T-helper 22 cell (primary cell): ENCODE measurements around the gene PDE8B.

ENCODE experiments used
- DNase-seq: peaks from one replicate; pipeline ENCODE4 v3.0.0-alpha.2; 2020; ENCODE audit warnings: low read depth

Gene PDE8B

GRCh38 chr5:77325921-77326541 is 115.6 kb downstream of the PDE8B start:
- DNase-seq, result no peak

- no peak for DNase-seq
These were observed 116.7 kb downstream of the PDE8B start for GRCh38 chr5:77326986-77327734.

DNA sequence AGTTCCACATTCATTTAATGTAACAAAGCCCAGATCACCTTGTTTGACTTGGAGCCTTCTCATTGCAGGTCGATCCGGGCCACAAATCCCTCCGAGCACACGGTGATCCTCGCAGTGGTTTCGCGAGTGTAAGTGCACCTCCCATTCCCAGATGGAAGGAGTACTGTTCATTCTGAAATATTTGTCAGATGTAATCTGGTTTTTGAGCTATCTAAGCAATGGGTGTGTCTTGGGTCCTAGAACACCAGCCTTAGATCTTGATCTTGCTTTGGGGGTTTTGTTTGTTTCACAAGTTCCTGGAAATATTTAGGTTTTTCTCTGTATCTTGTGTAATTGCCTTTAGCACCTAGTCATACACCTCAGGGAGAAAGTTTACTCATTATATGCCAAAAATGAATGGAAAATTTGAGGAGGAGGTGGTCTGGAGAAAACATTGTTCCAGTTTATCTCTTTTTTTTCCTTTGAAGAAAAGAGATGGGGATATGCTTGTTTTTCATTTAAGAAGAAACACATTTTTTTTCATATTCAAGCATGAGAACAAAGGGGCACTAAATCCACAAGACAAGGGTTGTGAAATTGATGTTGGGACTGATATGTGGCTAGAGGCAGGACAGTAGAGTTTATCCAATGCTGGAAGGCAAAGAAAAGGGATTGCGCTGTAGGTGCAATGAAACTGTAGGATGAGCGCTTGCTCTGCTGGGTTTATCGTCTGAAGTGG is 118.6 kb downstream of the PDE8B start:
- DNase-seq, result no peak

DNA sequence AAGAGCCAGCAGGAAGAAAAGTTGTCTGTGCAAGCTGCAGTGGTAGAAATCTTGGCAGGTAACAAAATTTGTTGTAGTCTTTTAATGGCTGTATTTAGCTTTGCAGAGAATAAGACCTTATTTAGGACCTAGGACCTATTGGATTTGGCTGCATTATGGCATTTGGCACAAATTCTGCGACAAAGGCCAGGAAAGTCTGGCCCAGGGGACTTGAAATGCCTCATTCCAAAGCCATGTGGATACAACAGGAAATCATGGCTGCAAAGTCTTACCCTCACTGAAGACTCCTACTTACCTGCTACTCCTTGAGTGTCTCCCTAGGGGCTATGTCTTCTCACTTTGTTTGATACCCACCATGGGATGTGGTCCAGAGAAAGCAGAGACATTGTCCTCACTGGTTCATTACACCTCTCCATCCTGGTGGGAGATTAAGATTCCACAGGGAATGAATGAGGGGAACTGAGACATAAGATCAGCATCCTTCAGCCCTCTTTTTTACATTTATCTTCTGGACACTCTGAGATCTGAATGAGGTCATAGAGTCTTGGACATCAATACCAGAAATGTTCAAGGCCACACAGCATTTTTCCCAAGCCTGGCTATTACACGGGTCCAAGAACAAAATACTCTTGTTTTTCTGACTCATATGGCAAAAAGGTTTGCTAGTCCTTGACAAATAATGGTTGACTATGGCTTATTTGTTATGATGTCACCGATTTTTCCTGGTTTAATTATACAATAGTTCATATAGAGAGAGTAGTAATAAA is 119.4 kb downstream of the PDE8B start:
- no peak for DNase-seq

GRCh38 chr5:77333036-77333435 is 122.6 kb downstream of the PDE8B start:
- DNase-seq, result no peak

DNA sequence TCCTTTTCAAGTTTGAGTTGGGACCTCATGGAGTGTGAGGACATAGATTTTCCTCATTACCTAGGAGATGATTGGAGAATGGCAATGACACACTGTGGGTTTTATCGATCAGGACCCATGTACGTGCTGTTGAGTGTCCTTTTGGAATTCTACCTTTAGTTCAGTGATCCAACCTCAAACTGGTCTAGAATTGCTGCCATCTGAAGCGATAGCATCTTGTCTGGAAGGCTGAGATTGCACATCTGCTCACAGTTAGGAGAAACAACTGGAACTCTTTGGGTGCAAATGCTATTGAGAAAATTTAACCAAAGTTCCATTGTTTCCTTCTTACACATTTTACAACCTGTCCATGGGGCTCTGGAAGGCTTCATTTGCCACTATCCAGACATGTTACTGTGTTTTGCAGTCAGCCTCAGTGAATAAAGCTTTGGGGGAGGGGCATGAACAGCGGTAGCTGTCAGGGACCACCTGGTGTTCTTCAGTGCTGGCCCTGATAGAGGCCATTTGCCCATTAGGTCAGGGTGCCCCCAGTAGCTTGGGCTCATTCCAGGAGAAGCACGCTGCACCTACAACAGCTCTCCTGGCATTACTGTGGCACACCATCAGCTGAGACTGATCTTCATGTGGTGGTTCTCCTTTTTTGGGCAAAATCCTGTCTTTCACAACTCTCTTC is 123.1 kb downstream of the PDE8B start:
- no peak for DNase-seq

GRCh38 chr5:77337246-77337645 is 126.8 kb downstream of the PDE8B start:
- DNase-seq, result no peak

DNA sequence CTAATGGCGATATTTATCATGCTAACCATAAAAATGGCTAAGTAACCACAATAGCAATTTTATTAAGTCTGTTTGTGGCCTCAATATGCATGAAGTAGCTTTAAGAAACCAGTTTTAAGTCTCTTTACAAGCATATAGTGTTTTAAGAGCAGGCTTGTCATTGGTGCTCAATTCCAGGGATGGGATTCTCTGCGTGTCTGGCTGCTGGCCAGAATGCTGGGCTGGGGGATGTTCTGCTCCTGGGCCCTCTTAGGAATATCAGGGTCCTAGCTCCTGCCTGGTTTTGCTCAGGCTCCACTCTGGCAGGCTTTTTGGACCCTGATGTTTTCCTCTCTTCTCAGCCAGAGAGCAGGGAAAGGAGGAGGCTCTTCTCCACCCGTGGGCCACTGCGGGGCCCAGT is 127.2 kb downstream of the PDE8B start:
- DNase-seq, result no peak

DNA sequence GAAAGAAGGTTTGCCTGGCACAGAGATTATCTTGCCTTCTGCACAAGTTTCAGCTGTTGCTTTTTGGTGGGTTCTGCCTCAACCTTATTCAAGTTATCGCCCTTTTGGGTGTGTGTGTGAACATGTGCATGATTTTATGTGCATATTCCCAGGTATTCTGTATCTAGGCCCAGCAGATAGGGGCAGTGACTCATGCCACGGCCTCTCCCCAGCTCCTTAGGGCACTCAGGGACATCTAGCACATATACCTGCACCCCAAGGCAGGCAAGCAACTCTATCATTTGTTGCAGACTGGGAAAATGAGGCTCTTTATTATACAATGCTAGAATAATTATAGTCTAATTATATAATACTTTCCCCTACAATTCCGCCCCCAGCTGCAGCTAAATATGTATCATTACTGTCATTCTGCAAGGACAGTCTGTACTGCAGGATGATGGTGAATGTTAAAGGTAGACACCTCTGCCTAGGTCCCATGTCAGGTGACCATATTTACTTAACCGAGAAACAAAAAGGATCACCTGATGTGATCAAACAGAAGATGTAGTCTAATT is 128.9 kb downstream of the PDE8B start:
- DNase-seq, result no peak

- no peak for DNase-seq
These were observed 132.7 kb downstream of the PDE8B start for GRCh38 chr5:77343165-77343564.

DNA sequence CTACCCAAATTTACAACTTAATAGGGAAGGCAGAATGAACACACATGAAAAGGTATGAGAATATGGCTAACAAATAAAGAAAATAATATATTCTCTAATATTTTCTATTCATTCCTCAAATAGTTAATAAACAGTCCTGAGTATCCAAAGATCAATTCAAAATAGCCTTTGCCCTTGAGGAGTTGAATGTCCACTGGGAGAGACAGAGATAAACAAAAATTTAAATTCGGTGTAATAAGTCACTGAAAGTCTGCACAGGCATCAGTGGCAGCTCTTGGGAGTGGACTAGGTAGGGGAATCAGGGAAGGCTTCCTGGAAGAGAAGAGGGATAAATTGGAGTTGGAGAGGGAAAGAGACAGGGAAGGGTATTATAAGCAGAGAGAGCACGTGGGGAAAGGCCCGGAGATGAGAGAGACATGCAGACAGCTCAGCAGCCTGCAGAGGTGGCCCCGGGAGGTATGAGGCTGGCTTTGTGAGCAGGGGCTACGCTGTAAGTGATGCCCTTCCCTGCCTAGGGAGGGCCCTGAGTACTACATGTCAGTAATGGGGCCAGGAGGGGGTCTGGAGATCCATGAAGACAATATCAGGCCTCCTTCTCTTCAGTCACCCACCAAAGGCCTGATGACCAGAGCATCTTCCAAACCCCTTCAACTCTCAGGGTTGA is 137.1 kb downstream of the PDE8B start:
- no peak for DNase-seq

- no peak for DNase-seq
These were observed 142.8 kb downstream of the PDE8B start for GRCh38 chr5:77353251-77353650.

DNA sequence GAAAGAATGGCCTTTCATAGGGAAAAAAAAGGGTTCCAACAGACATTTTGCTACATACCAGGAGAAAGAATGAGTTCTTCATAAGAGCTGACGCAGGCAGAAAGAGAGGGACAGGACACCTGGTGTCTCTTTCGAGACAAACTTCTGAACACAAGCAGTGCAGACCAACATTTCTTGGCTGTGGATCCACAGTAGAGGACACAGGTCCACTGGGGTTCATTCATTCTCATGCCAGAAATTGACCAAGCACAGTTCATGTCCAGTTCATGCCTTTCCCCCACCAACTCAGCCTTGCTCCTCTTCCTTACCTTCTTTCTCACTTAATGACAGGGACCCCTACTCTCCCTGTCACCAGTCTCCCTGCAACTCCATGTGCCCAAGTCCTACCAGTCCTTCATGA is 144.0 kb downstream of the PDE8B start:
- DNase-seq, result no peak

- DNase-seq, result no peak
These were observed 144.6 kb downstream of the PDE8B start for GRCh38 chr5:77355080-77355479.

DNA sequence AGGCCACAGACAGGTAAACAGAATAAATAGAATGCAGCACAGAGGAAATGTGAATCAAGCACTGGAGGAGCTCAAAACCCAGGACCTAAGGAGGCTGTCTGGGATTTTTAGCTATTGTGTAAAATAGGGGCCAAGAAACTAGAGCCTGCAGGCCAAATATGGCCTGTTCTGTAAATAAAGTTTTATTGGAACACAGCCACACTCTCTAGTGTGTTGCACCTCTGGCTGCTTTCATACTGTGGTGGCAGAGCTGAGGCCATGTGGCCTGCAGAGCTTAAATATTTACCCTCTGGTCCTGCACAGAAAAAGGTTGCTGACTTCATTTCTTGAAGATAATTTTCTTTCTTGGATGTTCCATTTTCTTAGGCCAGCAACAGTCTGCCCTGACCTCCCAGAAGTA is 145.3 kb downstream of the PDE8B start:
- no peak for DNase-seq

- no peak for DNase-seq
These were observed 146.3 kb downstream of the PDE8B start for GRCh38 chr5:77356740-77357139.

- no peak for DNase-seq
These were observed 148.1 kb downstream of the PDE8B start for GRCh38 chr5:77358255-77359205.

- DNase-seq, result no peak
These were observed 148.8 kb downstream of the PDE8B start for GRCh38 chr5:77359231-77359630.

GRCh38 chr5:77360381-77360780 is 149.9 kb downstream of the PDE8B start:
- no peak for DNase-seq

DNA sequence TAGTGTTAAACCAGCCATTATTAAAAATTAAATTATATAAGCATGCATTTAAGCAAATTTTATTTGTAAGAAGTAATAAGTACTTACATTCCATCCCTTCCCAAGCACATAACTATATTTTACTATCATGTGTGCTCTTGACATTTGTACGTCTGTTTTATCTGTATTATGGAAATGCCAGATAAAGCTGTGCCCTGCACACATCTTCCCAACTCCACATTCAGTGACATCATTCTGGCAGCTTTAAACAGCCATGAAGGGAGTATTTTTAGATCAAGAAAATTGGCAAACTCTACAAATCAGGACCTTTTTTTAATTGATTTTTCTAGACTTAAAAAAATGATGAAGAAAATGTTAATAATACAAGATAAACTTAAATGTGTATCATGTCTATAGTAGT is 150.5 kb downstream of the PDE8B start:
- DNase-seq, result no peak
